ENCODE data around the gene TP53TG5.

The TP53TG5 gene

DNA sequence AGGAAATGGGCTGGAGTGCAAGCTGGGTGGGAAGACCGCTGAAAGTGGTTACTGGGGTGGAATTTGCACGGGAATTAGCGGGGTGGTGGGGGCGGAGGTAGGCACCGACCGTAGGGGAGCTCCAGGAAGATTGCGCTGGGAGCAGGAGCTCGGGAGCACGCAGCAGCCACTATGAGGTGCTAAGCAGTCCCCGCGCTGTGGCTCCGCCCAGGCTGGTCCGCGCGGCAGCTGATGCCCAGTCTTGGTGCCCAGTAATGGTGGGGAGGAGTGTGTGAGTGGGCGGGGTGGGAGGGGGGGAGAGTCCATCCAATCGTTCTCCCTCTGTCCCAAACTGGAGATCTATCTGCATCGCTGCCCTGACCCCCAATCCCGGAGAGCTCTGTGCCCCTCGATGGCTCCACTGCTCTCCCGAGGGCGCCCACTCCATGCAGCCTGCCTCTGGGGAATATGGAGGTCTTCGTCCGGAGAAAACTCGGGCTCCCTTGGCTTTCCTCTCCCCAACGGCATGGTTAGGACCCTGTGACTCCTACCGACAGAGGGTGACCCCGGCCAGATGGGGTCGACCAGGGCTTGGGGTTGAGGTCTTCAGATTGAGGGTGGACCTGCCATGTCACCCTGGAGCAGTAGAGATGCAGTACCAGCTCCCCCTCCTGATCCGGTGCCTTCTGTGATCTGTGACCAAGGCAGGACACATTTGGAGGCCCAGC lies 5.3 kb downstream of the TP53TG5 start:
- TF ChIP-seq, protein P1, sequence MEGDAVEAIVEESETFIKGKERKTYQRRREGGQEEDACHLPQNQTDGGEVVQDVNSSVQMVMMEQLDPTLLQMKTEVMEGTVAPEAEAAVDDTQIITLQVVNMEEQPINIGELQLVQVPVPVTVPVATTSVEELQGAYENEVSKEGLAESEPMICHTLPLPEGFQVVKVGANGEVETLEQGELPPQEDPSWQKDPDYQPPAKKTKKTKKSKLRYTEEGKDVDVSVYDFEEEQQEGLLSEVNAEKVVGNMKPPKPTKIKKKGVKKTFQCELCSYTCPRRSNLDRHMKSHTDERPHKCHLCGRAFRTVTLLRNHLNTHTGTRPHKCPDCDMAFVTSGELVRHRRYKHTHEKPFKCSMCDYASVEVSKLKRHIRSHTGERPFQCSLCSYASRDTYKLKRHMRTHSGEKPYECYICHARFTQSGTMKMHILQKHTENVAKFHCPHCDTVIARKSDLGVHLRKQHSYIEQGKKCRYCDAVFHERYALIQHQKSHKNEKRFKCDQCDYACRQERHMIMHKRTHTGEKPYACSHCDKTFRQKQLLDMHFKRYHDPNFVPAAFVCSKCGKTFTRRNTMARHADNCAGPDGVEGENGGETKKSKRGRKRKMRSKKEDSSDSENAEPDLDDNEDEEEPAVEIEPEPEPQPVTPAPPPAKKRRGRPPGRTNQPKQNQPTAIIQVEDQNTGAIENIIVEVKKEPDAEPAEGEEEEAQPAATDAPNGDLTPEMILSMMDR (IDR thresholded peaks at IDR 0.05; ENCODE audit: low read depth, low read length) = no peak
- H3K4me3 ChIP-seq (ENCODE audit: low read depth, low read length) = no peak overlapping the region

DNA sequence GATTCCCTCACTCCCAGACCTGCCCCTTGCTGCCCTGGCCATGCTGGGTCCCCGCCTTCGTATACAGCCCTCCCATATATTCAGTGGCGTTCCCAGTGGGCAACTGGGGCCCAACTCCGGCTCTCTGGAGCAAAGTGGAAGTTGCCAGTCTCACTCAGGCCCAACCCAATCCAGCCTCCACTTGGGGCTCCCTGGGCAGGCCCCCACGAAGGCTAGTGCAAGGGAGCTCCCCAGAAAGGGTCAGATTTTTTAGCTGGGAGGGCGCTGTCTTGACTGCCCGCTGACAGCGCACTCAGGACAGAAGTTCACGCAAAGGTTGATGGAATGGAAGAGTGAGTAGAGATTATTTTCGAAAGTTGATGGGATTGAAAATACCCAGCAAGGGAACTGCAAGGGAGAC lies 5.9 kb downstream of the TP53TG5 start:
- TF ChIP-seq, protein P1 (IDR thresholded peaks at IDR 0.05; ENCODE audit: low read depth, low read length) = no peak
- no peak overlapping the region for H3K4me3 ChIP-seq (ENCODE audit: low read depth, low read length)

DNA sequence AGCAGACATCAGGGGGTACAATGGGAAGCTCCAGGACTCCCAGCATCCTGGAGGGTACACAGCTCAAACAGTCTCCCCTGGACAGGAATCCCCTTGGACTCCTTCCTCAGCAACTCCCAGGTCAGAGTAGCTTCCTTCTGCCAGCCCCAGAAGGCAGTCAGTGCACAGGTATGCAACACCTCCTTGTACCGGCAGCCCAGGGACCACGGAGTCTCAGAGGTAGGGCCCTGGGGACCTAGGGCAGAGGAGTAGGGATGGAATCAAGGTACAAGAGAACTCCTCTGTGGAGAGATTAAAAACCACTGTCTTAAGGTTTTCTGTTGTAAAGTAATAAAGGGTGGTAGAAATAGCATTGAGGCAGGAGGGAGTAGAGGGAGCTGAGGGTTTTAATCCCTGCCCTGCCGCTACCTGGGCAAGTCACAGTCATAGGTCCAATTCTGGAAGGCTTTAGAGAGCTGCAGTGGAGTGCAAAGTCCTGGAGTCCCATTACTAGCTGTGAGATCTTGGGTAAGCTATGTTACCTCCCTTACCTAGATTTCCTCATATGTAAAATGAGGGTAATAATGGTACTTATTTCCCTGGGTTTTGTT lies 7.5 kb downstream of the TP53TG5 start:
- TF ChIP-seq, protein P1 (IDR thresholded peaks at IDR 0.05; ENCODE audit: low read depth, low read length) = no peak
- no peak overlapping the region for H3K4me3 ChIP-seq (ENCODE audit: low read depth, low read length)

DNA sequence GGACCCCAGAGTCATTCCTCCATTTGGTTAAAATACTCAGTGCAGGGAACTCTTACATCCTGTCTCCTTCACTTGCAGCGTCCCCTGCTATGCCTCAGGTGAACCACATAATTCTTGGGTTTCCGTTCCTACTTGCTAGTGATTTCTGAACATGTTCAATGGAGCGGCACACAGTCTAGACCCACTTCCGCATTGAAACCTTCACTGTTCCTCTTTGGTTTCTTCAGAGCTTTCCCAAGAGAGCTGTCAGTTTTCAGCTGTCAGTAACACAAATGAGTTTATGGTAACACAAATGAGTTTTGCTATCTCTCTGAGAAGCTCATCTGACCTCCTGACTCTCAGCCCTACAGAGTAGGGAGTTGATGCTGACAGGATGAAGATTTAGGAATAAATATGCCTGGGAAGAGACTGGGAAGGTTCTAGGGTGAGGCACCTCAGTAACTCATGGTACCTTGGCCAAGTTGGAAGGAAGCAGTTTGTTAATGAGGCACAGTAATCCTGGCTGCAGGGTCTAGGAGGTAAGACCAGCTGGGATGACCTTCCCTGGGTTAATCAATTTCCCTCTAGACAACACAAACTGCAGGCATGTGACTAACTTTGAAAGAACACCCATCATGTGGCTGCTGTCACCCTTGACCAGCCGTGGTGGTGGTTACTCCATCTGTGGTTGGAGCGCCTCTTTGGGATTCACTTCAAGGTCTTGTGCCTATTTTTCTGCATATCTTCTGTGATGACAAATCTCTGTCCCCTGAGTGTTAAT lies 9.7 kb downstream of the TP53TG5 start:
- no peak overlapping the region for H3K4me3 ChIP-seq (ENCODE audit: low read depth, low read length)
- TF ChIP-seq, protein P1 (IDR thresholded peaks at IDR 0.05; ENCODE audit: low read depth, low read length) = no peak

DNA sequence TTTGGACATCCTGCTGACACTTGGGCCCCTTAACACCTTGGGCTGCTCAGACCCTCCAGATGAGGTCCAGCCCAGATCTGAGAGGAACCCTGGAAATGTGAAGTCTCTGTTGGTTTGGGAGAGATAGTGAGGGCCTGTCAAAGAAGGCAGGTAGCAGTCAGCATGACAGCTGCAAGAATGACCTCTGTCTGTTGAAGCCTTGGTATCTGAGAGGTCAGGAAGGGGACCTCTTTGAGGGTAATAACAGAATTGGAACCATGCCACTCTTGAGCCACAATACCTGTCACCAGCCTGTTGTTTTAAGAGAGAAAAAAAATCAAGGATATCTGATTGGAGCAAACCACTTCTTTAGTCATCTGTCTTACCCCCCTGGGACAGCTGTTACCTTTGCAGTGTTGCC lies 11.0 kb downstream of the TP53TG5 start:
- H3K4me3 ChIP-seq (ENCODE audit: low read depth, low read length) = no peak overlapping the region
- TF ChIP-seq, protein P1 (IDR thresholded peaks at IDR 0.05; ENCODE audit: low read depth, low read length) = no peak

DNA sequence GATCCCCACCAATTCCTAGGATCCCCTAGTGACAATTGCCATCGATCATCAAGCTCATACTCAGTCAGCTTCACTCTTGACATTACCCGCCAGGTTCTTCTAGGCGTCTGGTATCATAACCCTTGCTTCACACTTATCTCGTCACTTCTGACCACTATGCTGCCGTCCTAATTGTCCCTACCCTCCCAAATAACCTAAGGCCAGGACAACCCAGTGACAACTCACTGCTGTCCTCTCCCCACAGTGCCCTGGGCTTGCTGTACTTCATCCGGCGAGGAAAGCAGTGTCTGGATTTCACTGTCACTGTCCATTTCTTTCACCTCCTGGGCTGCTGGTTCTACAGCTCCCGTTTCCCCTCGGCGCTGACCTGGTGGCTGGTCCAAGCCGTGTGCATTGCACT lies 11.5 kb downstream of the TP53TG5 start:
- TF ChIP-seq, protein P1 (IDR thresholded peaks at IDR 0.05; ENCODE audit: low read depth, low read length) = no peak
- H3K4me3 ChIP-seq (ENCODE audit: low read depth, low read length) = no peak overlapping the region

DNA sequence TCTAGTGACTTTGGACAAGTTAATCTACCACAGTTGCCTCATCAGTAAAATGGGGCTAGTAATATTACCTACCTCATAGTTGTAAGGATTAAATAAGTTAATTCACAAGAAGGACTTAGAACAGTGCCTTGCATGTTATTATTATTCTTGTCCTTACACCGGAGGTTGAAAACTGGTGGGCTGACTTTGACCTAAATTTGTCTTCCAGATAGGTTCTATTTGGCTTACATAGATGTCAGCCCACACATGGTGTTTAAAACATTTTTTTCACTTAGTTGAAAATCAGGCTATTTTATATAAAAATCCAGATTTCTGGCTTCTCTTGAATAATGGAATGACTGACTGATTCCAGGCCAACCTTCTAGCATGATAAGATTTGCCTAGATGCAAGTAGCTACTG lies 11.9 kb downstream of the TP53TG5 start:
- no peak overlapping the region for H3K4me3 ChIP-seq (ENCODE audit: low read depth, low read length)
- TF ChIP-seq, protein P1 (IDR thresholded peaks at IDR 0.05; ENCODE audit: low read depth, low read length) = no peak
